ENCODE data around the gene OLFM1. TPM values are rescaled to one million over a fixed set of nuclear protein-coding genes. Genes with fewer than 3 reads are reported as not detected.
A peak's percentile ranks its signal among the peaks of the same experiment; 100 is the strongest.
"Not testable (repeated sequence)": the region's sequence is repeated elsewhere in the genome, so short reads cannot be mapped to it uniquely, and the experiment has no call there.

The OLFM1 gene
- total RNA-seq, 1 donor from 2014 or later: 40.7 TPM

DNA sequence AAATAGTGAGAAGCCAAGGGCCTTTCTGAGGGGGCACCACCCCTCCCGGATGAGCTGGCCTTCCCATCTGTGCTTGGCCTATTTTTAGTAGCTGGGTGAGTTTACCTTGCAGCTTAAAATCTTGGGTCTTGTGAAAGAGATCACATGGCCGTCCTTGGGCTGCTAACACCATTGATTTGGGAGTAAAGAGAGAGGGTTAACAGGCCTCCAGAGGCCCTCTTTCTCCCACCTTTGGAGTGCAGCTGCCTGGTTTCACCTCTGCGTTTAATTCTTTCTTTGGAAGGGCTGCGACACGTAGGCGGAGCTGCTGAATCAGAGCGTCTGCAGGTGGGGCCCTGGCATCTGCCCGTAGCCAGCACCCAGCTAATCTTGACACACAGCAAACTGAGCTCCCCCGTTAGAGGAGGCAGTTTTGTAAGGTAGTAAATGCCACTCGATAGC, 12.8 kb downstream of the OLFM1 start:
- DNase-seq (ENCODE audit: low spot score) (no peak), ATAC-seq (no peak)
- intact Hi-C loops (cut with DNase I): no loop called here

- intact Hi-C loops (cut with DNase I): no loop called here
These were observed 13.4 kb downstream of the OLFM1 start for GRCh38 chr9:135100725-135101410.

DNA sequence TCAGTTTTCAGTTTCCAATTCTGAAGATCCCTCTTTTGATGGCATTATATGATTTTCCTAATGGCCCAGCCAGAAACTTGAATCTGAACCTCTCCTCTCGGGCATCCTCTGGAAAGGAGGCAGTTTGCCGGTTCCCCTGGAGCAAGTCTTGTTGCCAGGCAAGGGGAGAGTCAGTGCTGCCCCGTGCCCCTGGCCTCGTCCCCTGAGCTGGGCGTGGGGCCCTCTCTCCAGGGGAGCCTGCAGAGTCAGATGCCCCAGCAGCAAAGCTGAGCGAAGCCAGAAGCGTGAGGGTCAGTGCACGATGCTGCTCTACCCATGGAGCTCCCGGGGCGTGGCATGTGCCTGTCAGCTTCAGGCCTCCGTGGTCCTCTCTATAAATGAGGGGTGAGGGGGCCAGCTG, 14.0 kb downstream of the OLFM1 start:
- no peak for DNase-seq (ENCODE audit: low spot score)
- no peak for ATAC-seq
- intact Hi-C loops (cut with DNase I): no loop called here

More at GRCh38 chr9:135100725-135101410, 13.4 kb downstream of the OLFM1 start:
- DNase-seq (ENCODE audit: low spot score) (no peak), ATAC-seq (no peak)

DNA sequence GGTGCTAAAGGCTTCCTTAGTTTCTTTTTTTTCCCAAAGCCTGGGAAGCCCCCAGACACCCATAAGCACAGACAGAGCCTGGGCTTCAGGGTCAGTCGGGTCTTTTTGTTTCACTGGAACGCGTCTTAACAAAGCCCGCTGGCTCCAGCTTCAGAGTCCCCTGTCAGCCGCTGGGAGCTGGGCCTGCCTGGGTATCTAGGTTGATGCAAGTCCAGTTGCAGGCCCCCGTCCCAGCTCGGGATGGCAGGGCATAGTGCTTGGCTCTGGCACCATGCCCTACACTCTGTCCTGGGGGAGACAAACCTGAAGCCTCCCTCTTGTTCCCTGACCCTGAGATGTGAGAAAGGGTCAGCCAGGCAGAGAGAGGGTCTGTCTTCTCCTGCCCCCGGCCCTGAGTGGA, 14.5 kb downstream of the OLFM1 start:
- intact Hi-C loops (cut with DNase I): no loop called here
- DNase-seq (ENCODE audit: low spot score) (no peak), ATAC-seq (no peak)

- intact Hi-C loops (cut with DNase I): no loop called here
- DNase-seq (ENCODE audit: low spot score) (no peak), ATAC-seq (no peak)
These were observed 14.9 kb downstream of the OLFM1 start for GRCh38 chr9:135102331-135102730.

- DNase-seq (ENCODE audit: low spot score) (no peak), ATAC-seq (no peak)
These were observed 15.6 kb downstream of the OLFM1 start for GRCh38 chr9:135103001-135103446.

DNA sequence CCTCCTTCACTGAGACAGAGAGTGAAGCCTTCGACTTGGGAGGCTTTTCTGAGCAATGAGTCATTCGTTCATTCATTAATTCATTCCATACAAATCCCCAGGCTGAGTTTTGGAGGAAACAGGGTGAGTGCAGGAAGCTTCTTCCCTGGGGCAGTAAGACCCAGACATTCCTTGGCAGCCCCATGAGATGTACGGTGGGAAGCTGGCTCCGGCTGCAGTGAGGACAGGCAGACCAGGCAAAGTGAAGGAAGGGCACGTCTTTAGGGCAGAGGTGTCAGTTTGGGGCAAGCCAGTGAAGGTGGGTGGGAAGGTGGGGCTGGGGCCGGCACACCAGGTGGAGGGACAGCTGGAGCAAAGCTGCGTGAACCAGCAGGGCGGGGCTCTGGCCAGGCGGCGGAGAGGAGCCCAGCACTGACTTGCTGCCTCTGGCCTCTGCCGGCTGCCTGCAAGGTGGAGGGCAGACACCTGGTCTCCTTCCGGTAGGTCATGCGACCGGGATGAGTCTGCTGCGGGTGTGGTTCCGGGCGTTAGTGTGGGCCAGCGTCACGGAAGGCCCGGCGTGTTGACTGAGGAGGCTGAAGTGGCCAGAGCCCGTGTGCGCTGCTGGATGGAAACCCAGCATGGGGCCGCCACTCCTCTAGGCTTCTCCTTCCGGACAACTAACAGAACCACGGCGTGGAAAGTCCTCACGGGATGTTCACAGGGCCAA, 16.6 kb downstream of the OLFM1 start:
- intact Hi-C loops (cut with DNase I): no loop called here
- DNase-seq (ENCODE audit: low spot score) (no peak), ATAC-seq (no peak)

More at GRCh38 chr9:135103001-135103446, 15.6 kb downstream of the OLFM1 start:
- intact Hi-C loops (cut with DNase I): no loop called here

DNA sequence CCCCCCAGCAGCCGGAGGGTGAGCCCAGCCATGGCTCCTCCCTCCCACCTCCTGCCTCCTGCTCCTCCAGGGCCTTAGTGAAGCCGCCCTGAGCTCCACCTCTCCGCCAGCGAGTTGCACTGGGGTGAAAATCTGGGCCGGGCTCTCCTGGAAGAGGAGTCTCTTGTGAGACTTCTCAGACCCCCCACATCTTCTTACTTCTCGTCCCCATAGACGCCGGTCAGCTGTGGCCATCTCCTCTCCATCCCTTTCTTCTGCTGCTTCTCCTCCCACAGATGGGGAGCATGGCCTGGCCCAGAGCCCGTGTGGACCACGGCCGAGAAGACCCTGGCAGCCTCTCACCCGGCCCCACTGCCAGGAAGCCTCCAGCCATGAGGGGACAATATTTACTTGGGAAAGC, 17.3 kb downstream of the OLFM1 start:
- no peak for ATAC-seq
- DNase-seq (ENCODE audit: low spot score): no peak
- intact Hi-C loops (cut with DNase I): no loop called here

DNA sequence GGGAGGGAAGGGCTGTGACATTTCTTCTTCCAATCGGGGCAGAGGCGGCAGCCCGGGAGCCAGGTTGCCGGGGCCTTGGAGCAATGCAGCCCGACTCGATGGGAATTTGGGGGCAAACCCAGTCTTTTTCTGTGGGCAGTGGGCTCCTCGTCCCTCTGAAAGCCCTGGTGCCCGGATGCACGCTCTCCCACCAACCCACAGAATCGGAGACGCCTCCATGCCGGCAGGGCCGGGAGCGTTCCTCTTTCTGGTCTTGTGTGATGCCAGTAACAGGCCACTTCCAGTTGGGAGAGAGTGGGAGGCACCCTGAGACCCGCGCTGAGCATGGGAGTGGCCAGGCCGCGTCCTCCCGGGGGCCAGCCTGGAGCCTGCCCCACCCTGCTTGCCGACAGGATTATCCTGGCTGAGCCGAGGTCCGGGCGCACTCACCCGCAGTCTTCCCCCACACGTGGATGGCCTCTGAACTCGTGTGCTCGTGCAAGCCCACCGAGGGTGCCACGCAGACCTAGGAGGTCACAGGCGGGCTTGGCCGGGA, 17.8 kb downstream of the OLFM1 start:
- intact Hi-C loops (cut with DNase I): no loop called here
- DNase-seq (ENCODE audit: low spot score) (no peak), ATAC-seq (no peak)

GRCh38 chr9:135105938-135106491, 18.5 kb downstream of the OLFM1 start:
- DNase-seq (ENCODE audit: low spot score) (no peak), ATAC-seq (peak; percentile 36)
- intact Hi-C loops (cut with DNase I): no loop called here

DNA sequence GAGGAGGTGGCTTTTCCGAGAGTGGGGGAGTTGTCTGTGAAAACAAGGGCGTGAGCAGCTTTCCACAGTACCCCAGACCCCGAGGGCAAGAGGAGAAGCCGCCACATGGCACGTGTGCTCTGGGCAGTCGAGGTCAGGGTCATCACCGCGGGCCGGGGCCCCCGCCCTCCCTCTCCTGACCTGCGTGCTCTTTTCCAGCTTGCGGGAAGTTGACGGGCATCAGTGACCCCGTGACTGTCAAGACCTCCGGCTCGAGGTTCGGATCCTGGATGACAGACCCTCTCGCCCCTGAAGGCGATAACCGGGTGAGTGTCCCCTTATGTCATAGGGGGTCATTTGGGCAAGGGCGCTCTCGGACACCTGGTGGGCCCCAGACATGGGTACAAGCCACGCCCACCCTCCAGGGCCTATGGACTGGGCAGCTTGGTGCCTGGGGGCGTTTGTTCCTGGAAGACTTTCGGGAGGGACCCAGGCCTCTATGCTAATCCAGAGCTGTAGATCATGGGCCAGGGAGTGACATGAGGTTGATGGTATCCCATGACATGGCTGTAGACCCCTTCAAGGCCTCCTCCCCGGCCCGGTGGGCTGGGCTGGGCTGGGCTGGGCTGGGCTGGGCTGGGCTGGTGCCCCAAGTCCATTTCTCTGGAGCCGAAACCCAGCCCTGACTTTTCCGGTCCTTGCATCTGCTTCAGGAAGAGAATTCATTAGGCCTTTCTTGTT, 19.2 kb downstream of the OLFM1 start:
- ATAC-seq (no peak), DNase-seq (ENCODE audit: low spot score) (no peak)
- intact Hi-C loops (cut with DNase I): no loop called here

- DNase-seq (ENCODE audit: low spot score) (no peak), ATAC-seq (no peak)
- intact Hi-C loops (cut with DNase I): no loop called here
These were observed 20.2 kb downstream of the OLFM1 start for GRCh38 chr9:135107581-135108235.

GRCh38 chr9:135108831-135109510, 21.5 kb downstream of the OLFM1 start:
- ATAC-seq: no peak
- no peak for DNase-seq (ENCODE audit: low spot score)
- intact Hi-C loops (cut with DNase I): no loop called here

DNA sequence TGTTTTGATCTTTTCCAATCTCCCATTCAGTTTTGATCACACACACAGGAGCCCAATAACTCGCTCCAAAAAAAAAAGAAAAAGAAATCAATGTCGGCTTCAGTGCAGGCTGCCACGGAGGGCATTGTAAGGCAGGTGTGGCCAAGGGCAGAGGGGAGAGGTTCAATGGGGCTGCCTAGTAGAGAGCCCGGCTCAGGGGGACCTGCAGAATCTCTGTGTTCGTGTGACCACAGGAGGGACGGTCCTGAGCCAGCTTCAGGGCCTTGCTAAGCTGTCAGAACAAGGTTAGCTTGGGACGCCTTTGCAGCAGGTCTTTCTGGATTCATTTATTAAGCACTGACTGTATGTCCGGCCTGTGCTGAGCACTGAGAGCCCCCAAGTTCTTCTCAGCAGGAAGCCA, 22.2 kb downstream of the OLFM1 start:
- no peak for ATAC-seq
- DNase-seq (ENCODE audit: low spot score): no peak
- intact Hi-C loops (cut with DNase I): no loop called here

GRCh38 chr9:135110416-135110815, 22.9 kb downstream of the OLFM1 start:
- no peak for ATAC-seq
- no peak for DNase-seq (ENCODE audit: low spot score)
- intact Hi-C loops (cut with DNase I): no loop called here

DNA sequence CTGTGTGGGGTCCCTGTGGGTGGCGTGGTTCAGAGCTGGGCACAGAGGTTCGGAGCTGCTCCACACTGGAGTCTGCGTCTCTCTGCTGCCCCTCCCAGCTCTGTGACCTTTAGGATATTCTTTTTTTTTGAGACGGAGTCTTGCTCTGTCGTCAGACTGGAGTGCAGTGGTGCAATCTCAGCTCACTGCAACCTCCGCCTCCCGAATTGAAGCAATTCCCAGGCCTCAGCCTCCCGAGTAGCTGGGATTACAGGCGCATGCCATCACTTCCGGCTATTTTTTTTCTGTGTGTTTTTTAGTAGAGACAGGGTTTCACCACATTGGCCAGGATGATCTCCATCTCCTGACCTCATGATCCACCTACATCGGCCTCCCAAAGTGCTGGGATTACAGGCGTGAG, 24.1 kb downstream of the OLFM1 start:
- ATAC-seq; DNase-seq (ENCODE audit: low spot score); intact Hi-C loops (cut with DNase I): not testable (repeated sequence)

GRCh38 chr9:135116371-135116770, 28.9 kb downstream of the OLFM1 start:
- DNase-seq (ENCODE audit: low spot score): no peak
- ATAC-seq: no peak
- intact Hi-C loops (cut with DNase I): no loop called here

DNA sequence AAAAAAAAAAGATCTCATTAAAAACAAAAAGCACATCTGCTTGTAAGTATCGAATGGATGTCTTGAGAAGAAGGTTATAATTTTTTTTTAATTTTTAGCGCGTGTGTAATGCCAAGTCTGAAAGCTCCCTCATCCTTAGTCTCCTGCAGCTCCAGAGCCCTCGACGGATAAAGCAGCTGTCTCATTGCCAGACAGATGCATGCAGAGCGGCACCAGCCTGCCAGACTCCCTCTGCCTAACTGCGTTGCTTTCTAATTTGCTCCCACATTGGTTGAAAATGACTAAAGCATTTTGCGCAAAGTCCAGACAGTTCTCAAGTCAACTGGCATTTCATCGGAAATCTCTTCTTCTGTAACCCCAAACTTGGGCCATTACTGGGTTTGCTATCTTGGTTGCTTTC, 29.4 kb downstream of the OLFM1 start:
- DNase-seq (ENCODE audit: low spot score): no peak
- ATAC-seq: no peak
- intact Hi-C loops (cut with DNase I): no loop called here
